IMR-90 (cell line): Measurements from ENCODE around the gene RPS23. TPM values are rescaled to one million over a fixed set of nuclear protein-coding genes. Genes with fewer than 3 reads are reported as not detected.
A peak's percentile ranks its signal among the peaks of the same experiment; 100 is the strongest.

Source experiments
- ATAC-seq: fragments of 200-7000 bp; cut with Tn5 transposase; 2 replicates; pipeline ENCODE4 v1.9.1; 2020; ENCODE audit warnings: low read depth, mild to moderate bottlenecking, moderate library complexity
- Bru-seq: library from RNA; stranded (reverse); fragments of 400-500 nt; gene quantifications from one replicate; lab custom pipeline; 2021; lab: Mats Ljungman, UMichigan
- BruChase-seq, 2 experiments: library from RNA; stranded (reverse); fragments of 400-500 nt; gene quantifications; one replicate each; lab custom pipeline; 2021; lab: Mats Ljungman, UMichigan
- BruUV-seq: library from RNA; stranded (reverse); fragments of 400-500 nt; replicated peaks from 2 replicates; lab custom pipeline; 2021; lab: Mats Ljungman, UMichigan
- CTCF ChIA-PET: fragments of 300-600 bp; formaldehyde crosslinking; extraction: SDS; loops from one replicate; lab custom pipeline; 2021; ENCODE audit warnings: antibody characterized with exemption; lab: Yijun Ruan, JAX
- POLR2A ChIA-PET: fragments of 300-600 bp; sonication (Branson Sonifier 250); formaldehyde crosslinking; loops from one replicate; lab custom pipeline; 2022; ENCODE audit warnings: antibody characterized with exemption; ENCODE audit not compliant: unreplicated experiment; lab: Charles Lee
- DNase-seq: peaks from one replicate; pipeline ENCODE4 v3.0.0; 2013
- H2AFZ ChIP-seq: replicated peaks from 2 replicates; pipeline ENCODE3; 2013; ENCODE audit warnings: low read length, mild to moderate bottlenecking; ENCODE audit not compliant: poor library complexity
- H2AK5ac ChIP-seq: 2 replicates; pipeline ENCODE4 v1.6.1; 2013; ENCODE audit warnings: low read depth, low read length, inconsistent platforms
- H2AK9ac ChIP-seq: replicated peaks from 2 replicates; pipeline ENCODE3; 2013; ENCODE audit warnings: mild to moderate bottlenecking, low read depth, low read length, moderate library complexity; ENCODE audit not compliant: poor library complexity
- H2BK120ac ChIP-seq: 2 replicates; pipeline ENCODE4 v1.6.1; 2013; ENCODE audit warnings: low read depth, low read length, inconsistent platforms
- H2BK15ac ChIP-seq: 3 replicates; pipeline ENCODE4 v1.6.1; 2013; ENCODE audit warnings: low read depth, low read length, inconsistent platforms
- H2BK20ac ChIP-seq: 2 replicates; pipeline ENCODE4 v1.6.1; 2013; ENCODE audit warnings: low read depth, mild to moderate bottlenecking, inconsistent platforms, low read length, moderate library complexity
- H2BK5ac ChIP-seq: 2 replicates; pipeline ENCODE4 v1.6.1; 2013; ENCODE audit warnings: mild to moderate bottlenecking, low read depth, low read length, inconsistent platforms; ENCODE audit not compliant: poor library complexity, severe bottlenecking
- H3K14ac ChIP-seq: replicated peaks from 2 replicates; pipeline ENCODE4 v1.6.1; 2013; ENCODE audit warnings: low read depth, low read length, inconsistent platforms
- H3K18ac ChIP-seq: 2 replicates; pipeline ENCODE4 v1.6.1; 2013; ENCODE audit warnings: low read depth, low read length, control low read depth
- H3K23ac ChIP-seq: 2 replicates; pipeline ENCODE4 v1.6.1; 2013; ENCODE audit warnings: low read depth, low read length, inconsistent platforms
- H3K27ac ChIP-seq: 2 replicates; pipeline ENCODE4 v1.5.1; 2013; ENCODE audit warnings: mild to moderate bottlenecking, control low read depth, low read length; ENCODE audit not compliant: insufficient read depth
- H3K27me3 ChIP-seq: 2 replicates; pipeline ENCODE4 v1.6.1; 2013; ENCODE audit warnings: low read length; ENCODE audit not compliant: control insufficient read depth, insufficient read depth
- H3K36me3 ChIP-seq: 2 replicates; pipeline ENCODE4 v1.6.1; 2013; ENCODE audit warnings: low read length, mixed read lengths; ENCODE audit not compliant: control insufficient read depth, insufficient read depth
- H3K4ac ChIP-seq: 2 replicates; pipeline ENCODE4 v1.6.1; 2013; ENCODE audit warnings: low read depth, low read length, inconsistent platforms
- H3K4me1 ChIP-seq: 2 replicates; pipeline ENCODE4 v1.6.1; 2013; ENCODE audit warnings: low read length, mixed read lengths; ENCODE audit not compliant: control insufficient read depth, insufficient read depth
- H3K4me2 ChIP-seq: 2 replicates; pipeline ENCODE4 v1.6.1; 2013; ENCODE audit warnings: low read depth, mild to moderate bottlenecking, control low read depth, low read length, moderate library complexity
- H3K4me3 ChIP-seq: 2 replicates; pipeline ENCODE4 v1.5.1; 2013; ENCODE audit warnings: low read depth, mild to moderate bottlenecking, control low read depth, low read length, moderate library complexity; ENCODE audit not compliant: insufficient read depth
- H3K56ac ChIP-seq: 2 replicates; pipeline ENCODE4 v1.6.1; 2013; ENCODE audit warnings: low read length, inconsistent platforms; ENCODE audit not compliant: insufficient read depth; ENCODE audit errors: extremely low read depth
- H3K79me1 ChIP-seq, 2 experiments: 2 replicates each; pipeline ENCODE4 v1.6.1; 2013; ENCODE audit warnings: low read length in 2 of 2, inconsistent platforms in 1 of 2, low read depth in 1 of 2
- H3K9ac ChIP-seq: 2 replicates; pipeline ENCODE4 v1.6.1; 2013; ENCODE audit warnings: low read depth, low read length, control low read depth
- H3K9me1 ChIP-seq: 2 replicates; pipeline ENCODE4 v1.6.1; 2013; ENCODE audit warnings: low read length, inconsistent platforms; ENCODE audit not compliant: insufficient read depth
- H3K9me3 ChIP-seq: 2 replicates; pipeline ENCODE4 v1.6.1; 2013; ENCODE audit warnings: low read length; ENCODE audit not compliant: control insufficient read depth, insufficient read depth
- H4K20me1 ChIP-seq: 2 replicates; pipeline ENCODE4 v1.6.1; 2013; ENCODE audit warnings: low read length, inconsistent platforms; ENCODE audit not compliant: insufficient read depth
- H4K5ac ChIP-seq: 2 replicates; pipeline ENCODE4 v1.6.1; 2013; ENCODE audit warnings: mild to moderate bottlenecking, low read depth, low read length, control low read depth
- H4K8ac ChIP-seq, 2 experiments: 2 replicates each; pipeline ENCODE4 v1.6.1; 2013; ENCODE audit warnings: low read depth in 2 of 2, low read length in 2 of 2, control low read depth in 1 of 2, inconsistent platforms in 1 of 2
- H4K91ac ChIP-seq: 2 replicates; pipeline ENCODE4 v1.6.1; 2013; ENCODE audit warnings: low read depth, low read length, inconsistent platforms; ENCODE audit not compliant: insufficient read depth
- CEBPB ChIP-seq: IDR thresholded peaks from 2 replicates; pipeline ENCODE4 v1.6.1; 2012; ENCODE audit warnings: low read depth, low read length, improper control_type of control experiment
- CHD1 ChIP-seq: IDR thresholded peaks from 2 replicates; pipeline ENCODE4 v1.6.1; 2012; ENCODE audit warnings: low read depth, low read length, improper control_type of control experiment
- MAZ ChIP-seq: IDR thresholded peaks from 2 replicates; pipeline ENCODE4 v1.6.1; 2012; ENCODE audit warnings: low read depth, mild to moderate bottlenecking, low read length, improper control_type of control experiment, moderate library complexity, borderline replicate concordance
- MXI1 ChIP-seq: IDR thresholded peaks from 2 replicates; pipeline ENCODE4 v1.6.1; 2012; ENCODE audit warnings: low read depth, mild to moderate bottlenecking, low read length, moderate library complexity, borderline replicate concordance
- POLR2A ChIP-seq: IDR thresholded peaks from 2 replicates; pipeline ENCODE4 v1.6.1; 2012; ENCODE audit warnings: mild to moderate bottlenecking, low read depth, low read length
- RFX5 ChIP-seq: IDR thresholded peaks from 2 replicates; pipeline ENCODE4 v1.8.0; 2012; ENCODE audit warnings: low read depth, mild to moderate bottlenecking, low read length, moderate library complexity
- USF2 ChIP-seq: fragments of 150-350 bp; IDR thresholded peaks from 2 replicates; pipeline ENCODE4 v1.6.1; 2017; ENCODE audit warnings: mild to moderate bottlenecking, antibody characterized with exemption, low read length, low read depth
- WGBS, 2 experiments: methylation state at CpG; one replicate each; pipeline versions ENCODE4 v1.1.5 to v1.1.7; 2013; ENCODE audit warnings: missing lambda C conversion rate in 2 of 2; ENCODE audit not compliant: insufficient read length in 1 of 2; ENCODE audit errors: extremely low coverage in 2 of 2; 5-methylcytosine and 5-hydroxymethylcytosine counted together
- dilution Hi-C: fragments of 300-500 bp; cut with HindIII; formaldehyde crosslinking; loops from one replicate; pipeline ENCODE4 v1.14.3; 2018; ENCODE audit warnings: low sequenced_read_pairs; ENCODE audit not compliant: unreplicated experiment
- in situ Hi-C: fragments of 300-500 bp; cut with MboI; formaldehyde crosslinking; loops from 3 replicates; pipeline ENCODE4 v1.14.3; 2019; ENCODE audit warnings: low sequenced_read_pairs, inconsistent platforms, mixed read lengths
- intact Hi-C: fragments of 100-400 bp; cut with micrococcal nuclease; formaldehyde crosslinking; loops from 2 replicates; pipeline ENCODE4 v1.10.0; 2022
- long read RNA-seq: library from polyadenylated mRNA; unstranded; transcript quantifications from one replicate; pipeline ENCODE4 v2.0.0, GENCODE V29; 2021; ENCODE audit not compliant: unreplicated experiment
- polyA plus RNA-seq, 3 experiments: library from polyadenylated mRNA; depleted of rRNA; stranded (reverse); fragments of >200 nt; gene quantifications; 2 replicates each; pipeline ENCODE4 v1.2.3, GENCODE V29; 2012; ENCODE audit warnings: low replicate concordance in 1 of 3
- total RNA-seq: library from RNA; depleted of rRNA; stranded (reverse); fragments of >200 nt; gene quantifications from 2 replicates; pipeline ENCODE4 v1.2.3, GENCODE V29; 2012; rRNA removed

Gene RPS23
- total RNA-seq (3,186 and 3,189 TPM in 2 replicates), polyA plus RNA-seq (2012; rRNA removed) (3,318 and 3,819 TPM in 2 replicates), Bru-seq, nascent RNA (percentile 99 among the genes with signal in this experiment), BruChase-seq, experiment 1, labeled RNA remaining after a 6-hour chase (percentile 99 among the genes with signal in this experiment), BruChase-seq, experiment 2, labeled RNA remaining after a 2-hour chase (percentile 98 among the genes with signal in this experiment)
- 1,266 and 2,055 TPM in 2 replicates for polyA plus RNA-seq (2012; cell fraction: cytosol; rRNA removed)
- polyA plus RNA-seq (2012; cell fraction: nucleus; rRNA removed; ENCODE audit: low replicate concordance) = 210 and 1,618 TPM in 2 replicates
- long read RNA-seq, transcript RPS23-201 (4 exons, 3,437 nt) = major isoform, 210 of 241 reads
- long read RNA-seq, transcript RPS23-203 (3 exons, 576 nt) = minor isoform, 17 of 241 reads
- long read RNA-seq, partial matches to known transcripts = 2 of 241 reads
- long read RNA-seq, other reads (novel, unspliced or antisense) = 11 of 241 reads

GRCh38 chr5:82277987-82278710, at the start of gene RPS23:
TSS of gene RPS23 (minus strand) at chr5:82278354. CDS start at chr5:82278323, 31 bp downstream.
- Histone ChIP-seq H3K27me3 (no peaks in the 10 kb centered on the region), H3K18ac (peak within 1 kb of the TSS; percentile 77), H3K79me1 (peaks cover 29 to 48% of the 10 kb centered on the region in 2 experiments), H4K8ac (peak within 1 kb of the TSS; percentile 94 to 99), H3K4me2 (peak within 1 kb of the TSS; percentile 100), H3K9me1 (peaks cover 4% of the 10 kb centered on the region; the same call in 1 of the 2 replicates), H3K4me1 (no peaks in the 10 kb centered on the region), H2AK5ac (peak within 1 kb of the TSS; percentile 98), H3K9ac (peak within 1 kb of the TSS; percentile 74), H4K91ac (peak within 1 kb of the TSS; percentile 87), H2BK20ac (0 out of 2 replicates have a peak within 1 kb of the TSS, but pooled peaks have one; percentile 16), H3K4me3 (peak within 1 kb of the TSS; percentile 92), H4K5ac (peak within 1 kb of the TSS; percentile 95), H3K56ac (peak within 1 kb of the TSS; percentile 96), H3K4ac (peak within 1 kb of the TSS; percentile 94), H3K23ac (peak within 1 kb of the TSS; percentile 99), H2BK15ac (peak within 1 kb of the TSS; percentile 80; the same call in 2 of the 3 replicates), H2AK9ac (peak within 1 kb of the TSS; percentile 97), H2BK5ac (peak within 1 kb of the TSS; percentile 85), H2BK120ac (peak within 1 kb of the TSS; percentile 66), H3K9me3 (no peaks in the 10 kb centered on the region), H4K20me1 (no peaks in the 10 kb centered on the region; the same call in 1 of the 2 replicates), H2AFZ (peak within 1 kb of the TSS; percentile 74), H3K14ac (peak within 1 kb of the TSS; percentile 87), H3K27ac (peak within 1 kb of the TSS; percentile 71), H3K36me3 (peaks cover 21% of the 10 kb centered on the region)
- ATAC-seq = peak; percentile 97
- in situ Hi-C loops = no loop called here
- intact Hi-C loops = no loop called here
- 1% methylated on average over 24 of the region's 60 CpGs; no CpG with 5 or more reads in 1 of the 2 experiments for WGBS, 2 experiments
- no TSS peak for BruUV-seq
- ChIA-PET POLR2A (interaction anchor here (0.6 to 0.8 kb wide), 4 partner anchors 10 to 1228 kb away, joined by 3 to 10 read pairs (median 4); no protein-coding TSS in a partner anchor), CTCF (interaction anchor here (0.6 to 1.5 kb wide), 3 partner anchors 19 to 112 kb away, joined by 3 read pairs; no protein-coding TSS in a partner anchor)
- DNase-seq = peak; percentile 90
- dilution Hi-C loops = no loop called here
- TF ChIP-seq USF2 (peak; percentile 43), CEBPB (no peak), MAZ (peak; percentile 20; the same call in 1 of the 2 replicates), RFX5 (no peak), POLR2A (peak; percentile 97), CHD1 (no peak), MXI1 (peak; percentile 90; the same call in 1 of the 2 replicates)
